ENCODE measurements around the gene ST6GALNAC3. TPM values are rescaled to one million over a fixed set of nuclear protein-coding genes. Genes with fewer than 3 reads are reported as not detected.

ST6GALNAC3 gene
- total RNA-seq, 4 donors from 2014 or later, result 2.8 to 3.5 (median 3.4) TPM

DNA sequence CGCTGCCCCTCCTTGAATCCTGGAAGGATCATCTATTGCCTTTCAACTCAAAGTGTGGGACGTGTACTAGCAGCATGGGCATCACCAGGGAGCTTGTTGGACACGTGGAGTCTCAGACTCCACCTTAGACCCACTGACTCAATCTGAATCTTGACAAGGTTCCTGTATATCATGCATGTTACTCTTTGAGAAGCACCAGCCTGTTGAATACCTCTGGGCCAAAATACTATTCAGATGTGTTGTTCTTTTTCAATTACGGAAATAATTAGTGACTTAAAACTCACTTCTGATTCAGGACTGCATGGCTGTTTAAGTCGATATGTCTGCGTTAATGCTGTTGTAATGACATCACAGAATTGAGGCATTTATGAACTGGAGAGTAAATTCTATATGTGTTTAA lies 70.8 kb downstream of the ST6GALNAC3 start:
- no peak for TF ChIP-seq POLR2A (IDR thresholded peaks at IDR 0.05)
- no peak for TF ChIP-seq CTCF (IDR thresholded peaks at IDR 0.05)
- no peaks in the 10 kb centered on the region for H3K4me1 ChIP-seq

DNA sequence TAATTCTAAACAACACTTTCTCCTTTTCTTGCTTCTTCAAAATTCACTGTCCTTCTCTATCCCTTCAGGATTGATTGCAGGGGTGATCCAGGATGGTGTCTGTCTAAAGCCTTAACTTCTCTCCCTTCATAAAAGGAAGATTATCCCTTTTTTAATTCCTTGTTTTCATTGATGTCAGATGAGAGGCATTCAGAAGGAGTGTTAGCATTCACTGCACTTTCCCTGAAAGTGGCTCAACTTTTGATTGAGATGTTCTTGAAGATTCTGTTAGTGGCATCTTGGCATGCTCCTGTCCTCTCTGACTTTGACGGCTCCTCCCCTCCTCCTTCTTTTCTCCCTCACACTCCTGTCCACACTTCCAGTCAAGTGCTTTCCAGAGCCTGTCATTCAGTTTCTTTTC lies 71.6 kb downstream of the ST6GALNAC3 start:
- DNase-seq, result no peak
- TF ChIP-seq CTCF (IDR thresholded peaks at IDR 0.05), result no peak
- TF ChIP-seq POLR2A (IDR thresholded peaks at IDR 0.05), result no peak
- Histone ChIP-seq H3K4me3 (no peak overlapping the region), H3K27me3 (no peaks in the 10 kb centered on the region), H3K36me3 (no peaks in the 10 kb centered on the region), H3K4me1 (no peaks in the 10 kb centered on the region), H3K9me3 (no peaks in the 10 kb centered on the region), H3K27ac (no peak overlapping the region)

More for the DNA sequence above, 70.8 kb downstream of the ST6GALNAC3 start:
- Histone ChIP-seq H3K36me3 (no peaks in the 10 kb centered on the region), H3K27ac (no peak overlapping the region), H3K27me3 (no peaks in the 10 kb centered on the region), H3K4me3 (no peak overlapping the region), H3K9me3 (no peaks in the 10 kb centered on the region)
- no peak for DNase-seq

DNA sequence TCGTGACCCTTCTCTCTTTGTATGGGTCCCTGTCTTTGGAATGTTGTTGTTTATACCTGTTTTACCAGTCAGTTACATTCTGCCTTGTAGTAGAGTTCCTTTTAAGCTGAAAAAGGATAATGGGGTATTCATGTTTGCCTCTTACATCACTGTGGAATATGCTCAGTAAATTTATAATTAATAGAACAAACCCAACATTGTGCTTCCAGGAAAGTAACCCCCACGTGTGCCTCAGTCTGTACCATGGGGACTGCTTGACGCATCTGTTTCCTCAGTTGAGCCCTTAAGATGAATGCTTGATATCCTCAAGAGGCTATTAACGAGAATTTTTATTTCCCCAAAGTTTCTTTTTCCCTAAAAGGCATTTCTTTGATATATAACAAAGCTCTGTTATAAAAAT lies 73.4 kb downstream of the ST6GALNAC3 start:
- H3K27ac ChIP-seq, result no peak overlapping the region
- H3K27me3 ChIP-seq, result no peaks in the 10 kb centered on the region
- no peak for TF ChIP-seq CTCF (IDR thresholded peaks at IDR 0.05)
- TF ChIP-seq POLR2A (IDR thresholded peaks at IDR 0.05), result no peak
- no peaks in the 10 kb centered on the region for H3K4me1 ChIP-seq
- no peak for DNase-seq
- H3K36me3 ChIP-seq, result no peaks in the 10 kb centered on the region
- no peaks in the 10 kb centered on the region for H3K9me3 ChIP-seq
- no peak overlapping the region for H3K4me3 ChIP-seq

DNA sequence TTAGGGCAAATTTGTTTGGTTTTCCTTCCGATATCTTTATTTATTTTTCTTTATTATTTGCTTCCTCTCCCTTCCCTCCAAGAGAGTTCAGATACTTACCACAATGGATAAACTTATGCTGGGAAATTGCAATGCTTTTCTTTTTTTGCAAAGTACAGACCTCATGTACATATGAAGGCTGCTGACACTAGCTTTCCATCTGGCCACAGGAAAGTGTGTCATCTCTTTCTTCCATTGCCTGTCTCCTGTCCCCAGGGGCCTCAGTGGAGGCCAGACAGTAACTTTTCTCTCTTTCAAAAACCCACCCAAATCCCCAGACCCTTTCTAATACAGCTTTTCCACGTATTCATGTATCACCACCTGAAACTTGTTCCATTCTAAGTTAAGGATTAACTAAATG lies 73.9 kb downstream of the ST6GALNAC3 start:
- Histone ChIP-seq H3K27me3 (no peaks in the 10 kb centered on the region), H3K27ac (no peak overlapping the region), H3K36me3 (no peaks in the 10 kb centered on the region), H3K4me1 (no peaks in the 10 kb centered on the region), H3K9me3 (no peaks in the 10 kb centered on the region), H3K4me3 (no peak overlapping the region)
- DNase-seq, result no peak
- TF ChIP-seq POLR2A (IDR thresholded peaks at IDR 0.05) (no peak), CTCF (IDR thresholded peaks at IDR 0.05) (no peak)

DNA sequence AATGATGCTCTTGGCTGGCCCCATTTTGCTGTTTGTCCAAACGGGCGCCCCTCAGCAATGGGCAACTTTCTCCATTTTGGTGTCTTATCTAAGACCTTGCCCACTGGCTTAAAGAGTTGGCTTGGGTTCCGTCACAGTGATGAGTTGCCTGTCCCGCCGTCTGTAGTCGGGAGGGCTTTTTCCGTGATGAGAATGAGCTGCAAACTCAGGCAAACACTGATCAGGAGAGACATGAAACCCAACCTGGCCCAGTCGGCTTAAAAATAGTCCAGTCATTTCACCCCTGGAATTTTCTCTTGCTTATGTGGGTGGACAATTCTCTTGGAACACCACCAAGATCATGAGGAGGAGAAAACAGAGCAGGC lies 79.3 kb downstream of the ST6GALNAC3 start:
- Histone ChIP-seq H3K4me1 (no peaks in the 10 kb centered on the region), H3K9me3 (no peaks in the 10 kb centered on the region), H3K27me3 (no peaks in the 10 kb centered on the region), H3K27ac (no peak overlapping the region), H3K36me3 (no peaks in the 10 kb centered on the region), H3K4me3 (no peak overlapping the region)
- TF ChIP-seq CTCF (IDR thresholded peaks at IDR 0.05) (no peak), POLR2A (IDR thresholded peaks at IDR 0.05) (no peak)
- no peak for DNase-seq
